Right atrium auricular region (tissue), 2 donors: ENCODE results near the gene SLX9. TPM values are rescaled to one million over a fixed set of nuclear protein-coding genes. Genes with fewer than 3 reads are reported as not detected.

ENCODE experiments used
- DNase-seq: peaks from one replicate; pipeline ENCODE4 v3.0.0-alpha.2; 2019; ENCODE audit warnings: low spot score
- H3K27ac ChIP-seq, 2 donors: fragments of 200-600 bp; sonication (generic); 1 replicate in 1 of 2; 2 replicates in 1 of 2; pipeline ENCODE4 v1.5.1; 2016 to 2019
- H3K27me3 ChIP-seq, 2 donors: fragments of 200-600 bp; sonication (generic); one replicate each; pipeline versions ENCODE4 v1.5.1 to v1.6.0; 2017 to 2019
- H3K36me3 ChIP-seq: fragments of 200-600 bp; sonication (generic); one replicate; pipeline ENCODE4 v1.5.1; 2016
- H3K4me1 ChIP-seq, 2 donors: fragments of 200-600 bp; sonication (generic); one replicate each; pipeline versions ENCODE4 v1.5.1 to v1.6.0; 2017 to 2019
- H3K4me3 ChIP-seq, 2 donors: fragments of 200-600 bp; sonication (generic); 1 replicate in 1 of 2; 2 replicates in 1 of 2; pipeline ENCODE4 v1.5.1; 2017 to 2019; ENCODE audit warnings: mild to moderate bottlenecking in 1 of 2, moderate library complexity in 1 of 2
- H3K9me3 ChIP-seq, 2 donors: fragments of 200-600 bp; sonication (generic); one replicate each; pipeline ENCODE4 v1.5.1; 2019
- CTCF ChIP-seq, 2 donors: fragments of 200-600 bp; sonication (generic); IDR thresholded peaks; one replicate each; pipeline ENCODE4 v1.5.1; 2019; ENCODE audit warnings: antibody characterized with exemption in 2 of 2
- total RNA-seq, 2 donors: library from RNA; depleted of rRNA; stranded (reverse); fragments of >200 nt; gene quantifications; one replicate each; pipeline ENCODE4 v1.1.0, GENCODE V29; 2016

SLX9 gene
- total RNA-seq, 2 donors from 2014 or later, result 15.9 to 18.8 TPM

- Histone ChIP-seq H3K4me3 (no peak overlapping the region), H3K27ac (no peak overlapping the region), H3K27me3 (no peaks in the 10 kb centered on the region), H3K9me3 (no peaks in the 10 kb centered on the region), H3K36me3 (no peaks in the 10 kb centered on the region), H3K4me1 (no peaks in the 10 kb centered on the region)
- no peak for DNase-seq
- peak; percentile 89 to 90 for TF ChIP-seq CTCF (IDR thresholded peaks at IDR 0.05)
These were observed 47.1 kb upstream of the SLX9 start for GRCh38 chr21:44892536-44893277.

GRCh38 chr21:44893278-44893556, 46.6 kb upstream of the SLX9 start:
- H3K27me3 ChIP-seq, result no peaks in the 10 kb centered on the region
- H3K4me3 ChIP-seq, result no peak overlapping the region
- TF ChIP-seq CTCF (IDR thresholded peaks at IDR 0.05), result no peak
- H3K36me3 ChIP-seq, result no peaks in the 10 kb centered on the region
- no peak for DNase-seq
- H3K27ac ChIP-seq, result no peak overlapping the region
- H3K9me3 ChIP-seq, result no peaks in the 10 kb centered on the region
- no peaks in the 10 kb centered on the region for H3K4me1 ChIP-seq

GRCh38 chr21:44893948-44894656, 45.7 kb upstream of the SLX9 start:
- H3K36me3 ChIP-seq, result no peaks in the 10 kb centered on the region
- H3K27ac ChIP-seq, result no peak overlapping the region
- H3K4me3 ChIP-seq, result no peak overlapping the region
- H3K4me1 ChIP-seq, result no peaks in the 10 kb centered on the region
- no peak for TF ChIP-seq CTCF (IDR thresholded peaks at IDR 0.05)
- no peaks in the 10 kb centered on the region for H3K27me3 ChIP-seq
- DNase-seq, result no peak
- H3K9me3 ChIP-seq, result no peaks in the 10 kb centered on the region

- no peak for TF ChIP-seq CTCF (IDR thresholded peaks at IDR 0.05)
- no peak overlapping the region for H3K27ac ChIP-seq
- DNase-seq, result no peak
These were observed 45.0 kb upstream of the SLX9 start for GRCh38 chr21:44894687-44895302.

GRCh38 chr21:44895859-44896258, 44.0 kb upstream of the SLX9 start:
- Histone ChIP-seq H3K27me3 (no peaks in the 10 kb centered on the region), H3K36me3 (no peaks in the 10 kb centered on the region), H3K27ac (no peak overlapping the region), H3K4me1 (no peaks in the 10 kb centered on the region), H3K4me3 (no peak overlapping the region), H3K9me3 (no peaks in the 10 kb centered on the region)
- no peak for TF ChIP-seq CTCF (IDR thresholded peaks at IDR 0.05)
- DNase-seq, result no peak

More at GRCh38 chr21:44894687-44895302, 45.0 kb upstream of the SLX9 start:
- Histone ChIP-seq H3K36me3 (no peaks in the 10 kb centered on the region), H3K9me3 (no peaks in the 10 kb centered on the region), H3K27me3 (no peaks in the 10 kb centered on the region), H3K4me1 (no peaks in the 10 kb centered on the region), H3K4me3 (no peak overlapping the region)
